Activated naive CD4-positive, alpha-beta T cell treated with anti-CD3 and anti-CD28 coated beads, Interleukin-2, amount 50 U/mL, for 24 hours (primary cell): ENCODE results near the gene SPATA31E1.

Source experiments
- H3K27ac Mint-ChIP-seq: one replicate; pipeline ENCODE4 v1.8.0; 2021; ENCODE audit warnings: mild to moderate bottlenecking, mixed read lengths
- H3K27me3 Mint-ChIP-seq: one replicate; pipeline ENCODE4 v1.8.0; 2021; ENCODE audit warnings: mixed read lengths
- H3K36me3 Mint-ChIP-seq: one replicate; pipeline ENCODE4 v1.8.0; 2021; ENCODE audit warnings: mixed read lengths
- H3K4me1 Mint-ChIP-seq: one replicate; pipeline ENCODE4 v1.8.0; 2021; ENCODE audit warnings: mixed read lengths
- H3K4me3 Mint-ChIP-seq: one replicate; pipeline ENCODE4 v1.8.0; 2021; ENCODE audit warnings: mild to moderate bottlenecking, mixed read lengths
- H3K9me3 Mint-ChIP-seq: one replicate; pipeline ENCODE4 v1.8.0; 2021; ENCODE audit warnings: mixed read lengths

Gene SPATA31E1

DNA sequence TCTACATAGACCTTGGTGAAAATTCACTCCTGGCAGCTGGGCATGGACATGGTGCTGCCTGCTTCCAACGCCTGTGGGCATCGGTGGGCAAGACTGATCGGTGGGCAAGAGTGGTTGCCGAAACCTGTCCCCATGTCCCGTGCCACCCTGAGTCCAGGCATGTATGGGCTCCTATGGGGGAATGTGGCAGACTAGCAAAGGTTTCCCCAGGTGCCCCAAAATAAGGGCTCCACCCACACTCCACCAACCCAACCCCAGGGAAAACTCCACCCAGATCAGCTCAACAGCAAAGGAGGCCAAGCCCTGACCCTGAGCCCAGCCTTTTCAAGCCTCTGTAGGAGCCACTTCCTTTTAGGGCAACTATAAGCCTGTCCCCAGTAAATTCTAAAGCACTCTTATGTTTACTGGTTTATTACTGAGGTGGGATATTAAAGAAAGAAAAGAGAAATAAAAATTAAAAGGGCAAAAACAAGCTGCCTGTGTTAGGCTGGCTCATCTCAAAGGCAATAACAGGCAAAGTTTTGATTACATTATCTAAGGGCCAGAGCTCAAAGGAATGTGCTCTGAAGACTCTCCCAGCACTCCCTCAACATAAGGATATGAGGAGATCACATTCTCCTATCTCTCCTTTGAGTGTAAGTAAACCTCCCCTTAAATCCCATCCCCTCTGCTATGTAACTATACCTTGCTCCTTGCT, 8.9 kb upstream of the SPATA31E1 start:
- Mint-ChIP-seq H3K27me3 (no peaks in the 10 kb centered on the region), H3K4me3 (no peak overlapping the region), H3K27ac (no peak overlapping the region), H3K9me3 (no peaks in the 10 kb centered on the region), H3K4me1 (no peaks in the 10 kb centered on the region), H3K36me3 (no peaks in the 10 kb centered on the region)

DNA sequence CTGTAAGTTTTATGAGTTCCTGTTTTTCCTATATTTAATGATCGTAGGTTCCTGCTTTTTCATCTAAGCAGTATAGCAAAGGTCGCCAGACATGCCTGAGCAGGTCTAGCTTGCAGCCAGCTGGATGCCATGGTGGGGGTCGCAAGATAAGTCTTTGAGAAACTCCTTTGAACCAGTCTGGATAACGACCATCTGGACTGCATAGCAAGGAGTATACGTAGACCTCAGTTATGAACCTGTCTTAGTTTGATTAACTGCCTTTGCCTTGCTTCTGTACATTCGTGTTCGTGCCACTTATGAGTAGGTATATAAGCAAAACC, 8.4 kb upstream of the SPATA31E1 start:
- no peaks in the 10 kb centered on the region for H3K27me3 Mint-ChIP-seq

DNA sequence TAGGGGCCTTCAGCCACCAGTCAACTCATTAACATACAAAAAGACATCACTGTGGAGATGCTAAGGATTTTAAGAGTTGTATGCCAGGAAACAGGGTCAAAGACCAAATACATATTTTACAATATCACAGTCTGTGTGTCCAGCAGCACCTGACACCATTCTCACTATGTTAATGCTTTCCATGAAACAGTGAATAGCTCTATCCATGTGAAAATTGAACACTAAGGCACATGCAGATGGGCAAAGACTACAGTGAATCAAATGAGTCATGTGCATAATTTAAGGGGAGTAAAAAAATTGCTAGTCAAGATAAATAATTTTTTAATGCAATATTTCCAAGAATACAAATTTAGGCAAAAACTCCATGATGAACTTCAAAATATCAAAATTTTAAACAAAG, 7.6 kb upstream of the SPATA31E1 start:
- Mint-ChIP-seq H3K4me3 (no peak overlapping the region), H3K4me1 (no peaks in the 10 kb centered on the region), H3K9me3 (no peaks in the 10 kb centered on the region), H3K36me3 (no peaks in the 10 kb centered on the region), H3K27me3 (no peaks in the 10 kb centered on the region), H3K27ac (no peak overlapping the region)

More for the DNA sequence above, 8.4 kb upstream of the SPATA31E1 start:
- Mint-ChIP-seq H3K9me3 (no peaks in the 10 kb centered on the region), H3K4me3 (no peak overlapping the region), H3K36me3 (no peaks in the 10 kb centered on the region), H3K27ac (no peak overlapping the region), H3K4me1 (no peaks in the 10 kb centered on the region)

GRCh38 chr9:87875831-87876545, 6.7 kb upstream of the SPATA31E1 start:
- no peak overlapping the region for H3K27ac Mint-ChIP-seq
- no peak overlapping the region for H3K4me3 Mint-ChIP-seq
- no peaks in the 10 kb centered on the region for H3K9me3 Mint-ChIP-seq
- H3K4me1 Mint-ChIP-seq = no peaks in the 10 kb centered on the region
- H3K36me3 Mint-ChIP-seq = no peaks in the 10 kb centered on the region
- H3K27me3 Mint-ChIP-seq = no peaks in the 10 kb centered on the region

- H3K27ac Mint-ChIP-seq = no peak overlapping the region
- no peaks in the 10 kb centered on the region for H3K4me1 Mint-ChIP-seq
- H3K27me3 Mint-ChIP-seq = no peaks in the 10 kb centered on the region
- no peaks in the 10 kb centered on the region for H3K36me3 Mint-ChIP-seq
- H3K9me3 Mint-ChIP-seq = no peaks in the 10 kb centered on the region
- no peak overlapping the region for H3K4me3 Mint-ChIP-seq
These were observed 6.0 kb upstream of the SPATA31E1 start for GRCh38 chr9:87876708-87877107.

- Mint-ChIP-seq H3K4me3 (no peak overlapping the region), H3K36me3 (no peaks in the 10 kb centered on the region), H3K9me3 (no peaks in the 10 kb centered on the region), H3K4me1 (no peaks in the 10 kb centered on the region), H3K27ac (no peak overlapping the region), H3K27me3 (no peaks in the 10 kb centered on the region)
These were observed 3.6 kb upstream of the SPATA31E1 start for GRCh38 chr9:87878989-87879511.

DNA sequence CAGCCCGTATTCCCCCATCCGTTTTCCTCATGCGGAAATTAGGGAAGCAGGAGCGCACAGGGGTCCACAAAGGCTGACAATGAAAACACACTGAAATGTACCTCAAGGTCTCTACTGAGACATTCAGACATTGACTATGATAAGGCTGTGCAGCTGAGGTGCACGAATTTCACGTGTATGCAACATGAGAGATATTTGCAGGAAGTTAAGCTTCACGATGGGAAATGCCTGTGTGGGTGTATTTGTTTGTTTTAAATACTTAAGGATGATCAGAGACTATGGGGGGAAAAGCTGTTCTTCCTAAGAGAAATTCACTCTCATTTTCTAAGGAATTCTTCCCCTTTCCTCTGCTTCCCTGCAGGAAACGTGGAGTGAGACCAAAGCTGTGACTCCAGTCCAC, 2.6 kb upstream of the SPATA31E1 start:
- Mint-ChIP-seq H3K9me3 (no peaks in the 10 kb centered on the region), H3K27me3 (no peaks in the 10 kb centered on the region), H3K4me1 (no peaks in the 10 kb centered on the region), H3K27ac (no peak overlapping the region), H3K36me3 (no peaks in the 10 kb centered on the region), H3K4me3 (no peak overlapping the region)

GRCh38 chr9:87880683-87881082, 2.0 kb upstream of the SPATA31E1 start:
- Mint-ChIP-seq H3K27me3 (no peaks in the 10 kb centered on the region), H3K9me3 (no peaks in the 10 kb centered on the region), H3K4me3 (no peak overlapping the region), H3K27ac (no peak overlapping the region), H3K4me1 (no peaks in the 10 kb centered on the region), H3K36me3 (no peaks in the 10 kb centered on the region)

GRCh38 chr9:87883274-87883673, 597 bp downstream of the SPATA31E1 start:
- Mint-ChIP-seq H3K36me3 (no peaks in the 10 kb centered on the region), H3K4me3 (no peak overlapping the region), H3K4me1 (no peaks in the 10 kb centered on the region), H3K27me3 (no peaks in the 10 kb centered on the region), H3K9me3 (no peaks in the 10 kb centered on the region), H3K27ac (no peak overlapping the region)

GRCh38 chr9:87883990-87884389, 1.3 kb downstream of the SPATA31E1 start:
- Mint-ChIP-seq H3K27me3 (no peaks in the 10 kb centered on the region), H3K4me3 (no peak overlapping the region), H3K27ac (no peak overlapping the region), H3K4me1 (no peaks in the 10 kb centered on the region), H3K36me3 (no peaks in the 10 kb centered on the region), H3K9me3 (no peaks in the 10 kb centered on the region)

GRCh38 chr9:87884578-87885459, 2.1 kb downstream of the SPATA31E1 start:
- H3K27ac Mint-ChIP-seq = no peak overlapping the region
- H3K27me3 Mint-ChIP-seq = no peaks in the 10 kb centered on the region
- H3K36me3 Mint-ChIP-seq = no peaks in the 10 kb centered on the region
- H3K4me3 Mint-ChIP-seq = no peak overlapping the region
- H3K4me1 Mint-ChIP-seq = no peaks in the 10 kb centered on the region
- H3K9me3 Mint-ChIP-seq = no peaks in the 10 kb centered on the region

DNA sequence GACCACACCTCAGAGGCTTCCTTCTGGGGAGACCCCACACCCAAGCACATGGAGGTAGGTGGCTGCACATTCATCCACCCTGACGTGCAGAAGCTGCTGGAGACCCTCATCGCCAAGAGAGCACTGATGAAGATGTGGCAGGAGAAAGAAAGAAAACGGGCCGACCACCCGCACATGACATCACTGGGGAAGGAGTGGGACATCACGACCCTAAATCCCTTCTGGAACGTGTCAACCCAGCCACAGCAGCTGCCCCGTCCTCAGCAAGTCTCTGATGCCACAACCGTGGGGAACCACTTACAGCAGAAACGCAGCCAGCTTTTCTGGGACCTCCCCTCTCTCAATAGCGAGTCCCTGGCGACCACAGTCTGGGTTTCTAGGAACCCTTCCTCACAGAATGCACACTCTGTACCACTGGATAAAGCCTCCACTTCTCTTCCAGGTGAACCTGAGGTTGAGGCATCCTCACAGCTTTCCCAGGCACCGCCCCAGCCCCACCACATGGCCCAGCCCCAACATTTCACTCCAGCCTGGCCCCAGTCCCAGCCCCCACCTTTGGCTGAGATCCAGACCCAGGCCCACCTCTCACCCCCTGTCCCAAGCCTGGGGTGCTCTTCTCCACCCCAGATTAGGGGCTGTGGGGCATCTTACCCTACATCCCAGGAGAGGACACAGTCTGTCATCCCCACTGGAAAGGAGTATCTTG, 3.0 kb downstream of the SPATA31E1 start:
- no peaks in the 10 kb centered on the region for H3K9me3 Mint-ChIP-seq
- H3K27ac Mint-ChIP-seq = no peak overlapping the region
- H3K36me3 Mint-ChIP-seq = no peaks in the 10 kb centered on the region
- no peaks in the 10 kb centered on the region for H3K27me3 Mint-ChIP-seq
- no peak overlapping the region for H3K4me3 Mint-ChIP-seq
- no peaks in the 10 kb centered on the region for H3K4me1 Mint-ChIP-seq

DNA sequence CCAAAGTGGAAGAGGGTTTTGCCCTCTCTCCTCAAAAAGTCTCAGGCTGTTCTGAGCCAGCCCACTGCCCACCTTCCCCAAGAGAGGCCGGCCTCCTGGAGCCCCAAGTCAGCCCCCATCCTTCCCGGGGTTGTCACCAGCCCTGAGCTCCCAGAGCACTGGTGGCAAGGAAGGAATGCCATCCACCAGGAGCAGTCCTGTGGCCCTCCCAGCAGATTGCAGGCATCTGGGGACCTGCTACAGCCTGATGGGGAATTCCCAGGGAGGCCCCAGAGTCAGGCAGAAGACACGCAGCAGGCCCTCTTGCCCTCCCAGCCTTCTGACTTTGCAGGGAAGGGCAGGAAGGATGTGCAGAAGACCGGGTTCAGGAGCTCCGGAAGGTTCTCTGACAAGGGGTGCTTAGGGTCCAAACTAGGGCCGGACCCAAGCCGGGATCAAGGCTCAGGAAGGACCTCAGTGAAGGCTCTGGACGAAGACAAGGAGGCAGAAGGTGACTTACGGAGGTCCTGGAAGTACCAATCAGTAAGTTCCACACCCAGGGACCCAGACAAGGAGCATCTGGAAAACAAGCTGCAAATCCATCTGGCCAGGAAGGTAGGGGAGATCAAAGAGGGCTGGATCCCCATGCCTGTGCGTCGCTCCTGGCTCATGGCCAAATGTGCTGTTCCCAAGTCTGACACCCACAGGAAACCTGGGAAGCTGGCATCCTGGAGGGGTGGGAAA, 3.7 kb downstream of the SPATA31E1 start:
- Mint-ChIP-seq H3K27ac (no peak overlapping the region), H3K9me3 (no peaks in the 10 kb centered on the region), H3K4me1 (no peaks in the 10 kb centered on the region), H3K27me3 (no peaks in the 10 kb centered on the region), H3K4me3 (no peak overlapping the region), H3K36me3 (no peaks in the 10 kb centered on the region)

DNA sequence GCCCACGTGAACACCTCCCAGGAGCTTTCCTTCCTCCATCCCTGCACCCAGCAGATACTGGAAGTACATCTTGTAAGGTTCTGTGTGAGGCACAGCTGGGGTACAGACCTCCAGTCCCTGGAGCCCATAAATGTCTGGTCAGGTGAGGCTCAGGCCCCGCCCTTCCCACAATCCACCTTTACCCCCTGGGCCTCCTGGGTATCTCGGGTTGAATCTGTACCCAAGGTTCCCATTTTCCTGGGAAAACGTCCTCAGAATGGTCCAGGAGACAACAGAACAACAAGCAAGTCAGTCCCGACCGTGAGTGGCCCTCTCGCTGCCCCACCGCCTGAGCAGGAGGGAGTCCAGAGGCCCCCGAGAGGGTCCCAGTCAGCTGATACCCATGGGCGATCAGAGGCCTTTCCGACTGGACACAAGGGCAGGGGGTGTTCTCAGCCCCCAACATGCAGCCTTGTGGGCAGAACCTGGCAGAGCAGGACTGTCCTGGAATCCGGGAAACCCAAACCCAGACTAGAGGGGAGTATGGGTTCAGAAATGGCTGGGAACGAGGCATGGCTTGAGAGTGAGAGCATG, 4.3 kb downstream of the SPATA31E1 start:
- Mint-ChIP-seq H3K9me3 (no peaks in the 10 kb centered on the region), H3K27ac (no peak overlapping the region), H3K4me1 (no peaks in the 10 kb centered on the region), H3K27me3 (no peaks in the 10 kb centered on the region), H3K36me3 (no peaks in the 10 kb centered on the region), H3K4me3 (no peak overlapping the region)
